H9 (cell line): ENCODE data around the gene SOX1. TPM values are rescaled to one million over a fixed set of nuclear protein-coding genes. Genes with fewer than 3 reads are reported as not detected.

Source experiments
- DNase-seq: peaks from one replicate; pipeline ENCODE4 v3.0.0-alpha.2; 2017
- H2AFZ ChIP-seq: one replicate; pipeline ENCODE4 v1.6.1; 2013; ENCODE audit warnings: mild to moderate bottlenecking, low read length, control low read depth, moderate library complexity
- H2AK5ac ChIP-seq: 2 replicates; pipeline ENCODE4 v1.6.1; 2013; ENCODE audit warnings: low read length, control low read depth, mixed read lengths; ENCODE audit not compliant: insufficient read length
- H2BK120ac ChIP-seq: one replicate; pipeline ENCODE4 v1.6.1; 2013; ENCODE audit warnings: low read depth, mild to moderate bottlenecking, low read length, control low read depth, inconsistent platforms; ENCODE audit not compliant: poor library complexity, severe bottlenecking
- H2BK12ac ChIP-seq: 2 replicates; pipeline ENCODE4 v1.6.1; 2013; ENCODE audit warnings: low read length, control low read depth, mixed read lengths, low read depth; ENCODE audit not compliant: insufficient read length
- H2BK15ac ChIP-seq: 2 replicates; pipeline ENCODE4 v1.6.1; 2013; ENCODE audit warnings: low read depth, low read length, control low read depth
- H2BK20ac ChIP-seq: one replicate; pipeline ENCODE4 v1.6.1; 2013; ENCODE audit warnings: low read depth, mild to moderate bottlenecking, low read length, control low read depth, inconsistent platforms; ENCODE audit not compliant: poor library complexity, severe bottlenecking
- H2BK5ac ChIP-seq: 2 replicates; pipeline ENCODE4 v1.6.1; 2013; ENCODE audit warnings: low read length, control low read depth, mixed read lengths; ENCODE audit not compliant: insufficient read length
- H3K14ac ChIP-seq: 2 replicates; pipeline ENCODE4 v1.6.1; 2013; ENCODE audit warnings: low read length, control low read depth; ENCODE audit not compliant: insufficient read depth
- H3K18ac ChIP-seq: 2 replicates; pipeline ENCODE4 v1.6.1; 2013; ENCODE audit warnings: low read depth, mild to moderate bottlenecking, mixed read lengths, low read length, control low read depth; ENCODE audit not compliant: insufficient read length
- H3K23ac ChIP-seq: 2 replicates; pipeline ENCODE4 v1.6.1; 2013; ENCODE audit warnings: low read length, control low read depth, mixed read lengths, low read depth; ENCODE audit not compliant: insufficient read length
- H3K23me2 ChIP-seq: 2 replicates; pipeline ENCODE4 v1.6.1; 2013; ENCODE audit warnings: low read depth, mild to moderate bottlenecking, mixed read lengths, low read length, control low read depth; ENCODE audit not compliant: insufficient read length, poor library complexity, severe bottlenecking
- H3K27ac ChIP-seq: 2 replicates; pipeline ENCODE4 v1.5.1; 2013; ENCODE audit warnings: low read length, control low read depth, mixed read lengths, low read depth; ENCODE audit not compliant: insufficient read length
- H3K27me3 ChIP-seq: 2 replicates; pipeline ENCODE4 v1.6.1; 2013; ENCODE audit warnings: low read length, control low read depth, inconsistent platforms; ENCODE audit not compliant: insufficient read depth
- H3K4ac ChIP-seq: 2 replicates; pipeline ENCODE4 v1.6.1; 2013; ENCODE audit warnings: low read depth, mild to moderate bottlenecking, control low read depth, inconsistent platforms, low read length, moderate library complexity
- H3K4me1 ChIP-seq: 2 replicates; pipeline ENCODE4 v1.6.1; 2013; ENCODE audit warnings: low read length, control low read depth, inconsistent platforms; ENCODE audit not compliant: insufficient read depth
- H3K4me2 ChIP-seq: 2 replicates; pipeline ENCODE4 v1.6.1; 2013; ENCODE audit warnings: low read length, control low read depth, mixed read lengths; ENCODE audit not compliant: insufficient read length, insufficient read depth
- H3K56ac ChIP-seq: 2 replicates; pipeline ENCODE4 v1.6.1; 2013; ENCODE audit warnings: low read depth, mild to moderate bottlenecking, mixed read lengths, low read length, control low read depth; ENCODE audit not compliant: insufficient read length
- H3K79me1 ChIP-seq: 2 replicates; pipeline ENCODE4 v1.6.1; 2013; ENCODE audit warnings: low read depth, mild to moderate bottlenecking, moderate library complexity, low read length, control low read depth, inconsistent platforms; ENCODE audit not compliant: insufficient read depth, poor library complexity, severe bottlenecking
- H3K79me2 ChIP-seq: 2 replicates; pipeline ENCODE4 v1.6.1; 2013; ENCODE audit warnings: low read length, control low read depth, inconsistent platforms; ENCODE audit not compliant: insufficient read depth
- H3K9ac ChIP-seq: 2 replicates; pipeline ENCODE4 v1.6.1; 2013; ENCODE audit warnings: low read length, control low read depth, mixed read lengths; ENCODE audit not compliant: insufficient read length; ENCODE audit errors: extremely low read depth
- H3K9me3 ChIP-seq: one replicate; pipeline ENCODE4 v1.6.1; 2013; ENCODE audit warnings: low read depth, low read length, inconsistent platforms; ENCODE audit not compliant: control insufficient read depth
- H3T11ph ChIP-seq: one replicate; pipeline ENCODE4 v1.6.1; 2013; ENCODE audit warnings: mild to moderate bottlenecking, low read length, control low read depth, inconsistent platforms
- H4K20me1 ChIP-seq: one replicate; pipeline ENCODE4 v1.6.1; 2013; ENCODE audit not compliant: control insufficient read depth, insufficient read length, insufficient read depth
- H4K5ac ChIP-seq: 2 replicates; pipeline ENCODE4 v1.6.1; 2013; ENCODE audit warnings: low read depth, mild to moderate bottlenecking, mixed read lengths, low read length, control low read depth; ENCODE audit not compliant: insufficient read length
- H4K8ac ChIP-seq: replicated peaks from 2 replicates; pipeline ENCODE4 v1.6.1; 2013; ENCODE audit warnings: low read length, control low read depth, mixed read lengths, low read depth; ENCODE audit not compliant: insufficient read length
- H4K91ac ChIP-seq: 2 replicates; pipeline ENCODE4 v1.6.1; 2013; ENCODE audit warnings: low read depth, mild to moderate bottlenecking, moderate library complexity, mixed read lengths, low read length, control low read depth; ENCODE audit not compliant: insufficient read length
- H3K27ac Mint-ChIP-seq, 3 experiments: 2 replicates in 2 of 3; 3 replicates in 1 of 3; pipeline ENCODE4 v1.8.0; 2020 to 2021; ENCODE audit warnings: mixed read lengths in 3 of 3, mild to moderate bottlenecking in 1 of 3, moderate library complexity in 1 of 3
- H3K27me3 Mint-ChIP-seq: 2 replicates; pipeline ENCODE4 v1.8.0; 2021; ENCODE audit warnings: low read depth, mild to moderate bottlenecking, moderate library complexity, mixed read lengths
- H3K36me3 Mint-ChIP-seq, 3 experiments: 2 replicates in 2 of 3; 3 replicates in 1 of 3; pipeline ENCODE4 v1.8.0; 2020 to 2021; ENCODE audit warnings: low read depth in 3 of 3, mixed read lengths in 3 of 3; ENCODE audit not compliant: insufficient read depth in 1 of 3
- H3K4me1 Mint-ChIP-seq, 2 experiments: 2 replicates each; pipeline ENCODE4 v1.8.0; 2020; ENCODE audit warnings: mixed read lengths in 2 of 2
- H3K4me3 Mint-ChIP-seq, 2 experiments: 2 replicates in 1 of 2; 3 replicates in 1 of 2; pipeline ENCODE4 v1.8.0; 2020 to 2021; ENCODE audit warnings: mild to moderate bottlenecking in 2 of 2, mixed read lengths in 2 of 2, moderate library complexity in 1 of 2
- H3K9me3 Mint-ChIP-seq, 2 experiments: 2 replicates in 1 of 2; 3 replicates in 1 of 2; pipeline ENCODE4 v1.8.0; 2020; ENCODE audit warnings: mild to moderate bottlenecking in 2 of 2, mixed read lengths in 2 of 2, moderate library complexity in 1 of 2
- WGBS: extraction: QIAGEN DNeasy Blood & Tissue Kit; methylation state at CpG from one replicate; pipeline ENCODE4 v1.1.7; 2013; ENCODE audit warnings: missing lambda C conversion rate, low lambda C conversion rate, mixed read lengths; ENCODE audit not compliant: insufficient read length; ENCODE audit errors: extremely low coverage; 5-methylcytosine and 5-hydroxymethylcytosine counted together
- total RNA-seq: library from RNA; stranded (reverse); gene quantifications from 2 replicates; pipeline ENCODE4 v1.2.1, GENCODE V29; 2021
- TF ChIP-seq, protein P1 (sequence below): fragments of 200-600 bp; sonication (generic); conservative IDR thresholded peaks from 3 replicates; pipeline ENCODE4 v1.8.0; 2021; ENCODE audit warnings: antibody characterized with exemption, mild to moderate bottlenecking

SOX1 gene
- total RNA-seq, 1 experiment from 2014 or later, result 0.17 TPM

DNA sequence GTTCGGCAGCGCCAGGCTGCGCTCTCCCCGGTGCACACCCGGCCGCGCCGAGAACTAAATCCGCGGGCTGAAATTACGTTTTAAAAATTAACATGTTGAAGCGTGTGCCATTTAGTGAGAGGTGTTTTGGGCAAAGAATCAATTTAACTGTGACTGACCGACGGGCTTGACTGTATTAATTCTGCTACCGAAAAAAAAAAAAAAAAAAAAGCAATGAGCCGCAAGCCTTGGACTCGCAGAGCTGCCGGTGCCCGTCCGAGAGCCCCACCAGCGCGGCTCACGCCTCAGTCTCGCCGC is 9.6 kb upstream of the SOX1 start:
- Mint-ChIP-seq H3K4me1 (peaks cover 18 to 54% of the 10 kb centered on the region in 2 experiments), H3K4me3 (peak overlapping the region in 1 of 2 experiments; percentile 80; a peak in 3 of 5 replicates), H3K27ac (no peak overlapping the region), H3K27me3 (peaks cover 100% of the 10 kb centered on the region), H3K36me3 (peaks cover 0 to 2% (median 0%) of the 10 kb centered on the region in 3 experiments; a peak in 2 of 7 replicates), H3K9me3 (peaks cover 4 to 5% of the 10 kb centered on the region in 2 experiments; a peak in 3 of 5 replicates)
- no peak for DNase-seq
- H3K4me1 ChIP-seq, result no peaks in the 10 kb centered on the region
- H3K9me3 ChIP-seq, result no peaks in the 10 kb centered on the region
- no peak overlapping the region for H2BK5ac ChIP-seq
- H3K4ac ChIP-seq, result no peak overlapping the region
- TF ChIP-seq, protein P1, sequence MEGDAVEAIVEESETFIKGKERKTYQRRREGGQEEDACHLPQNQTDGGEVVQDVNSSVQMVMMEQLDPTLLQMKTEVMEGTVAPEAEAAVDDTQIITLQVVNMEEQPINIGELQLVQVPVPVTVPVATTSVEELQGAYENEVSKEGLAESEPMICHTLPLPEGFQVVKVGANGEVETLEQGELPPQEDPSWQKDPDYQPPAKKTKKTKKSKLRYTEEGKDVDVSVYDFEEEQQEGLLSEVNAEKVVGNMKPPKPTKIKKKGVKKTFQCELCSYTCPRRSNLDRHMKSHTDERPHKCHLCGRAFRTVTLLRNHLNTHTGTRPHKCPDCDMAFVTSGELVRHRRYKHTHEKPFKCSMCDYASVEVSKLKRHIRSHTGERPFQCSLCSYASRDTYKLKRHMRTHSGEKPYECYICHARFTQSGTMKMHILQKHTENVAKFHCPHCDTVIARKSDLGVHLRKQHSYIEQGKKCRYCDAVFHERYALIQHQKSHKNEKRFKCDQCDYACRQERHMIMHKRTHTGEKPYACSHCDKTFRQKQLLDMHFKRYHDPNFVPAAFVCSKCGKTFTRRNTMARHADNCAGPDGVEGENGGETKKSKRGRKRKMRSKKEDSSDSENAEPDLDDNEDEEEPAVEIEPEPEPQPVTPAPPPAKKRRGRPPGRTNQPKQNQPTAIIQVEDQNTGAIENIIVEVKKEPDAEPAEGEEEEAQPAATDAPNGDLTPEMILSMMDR, result no peak
- no peaks in the 10 kb centered on the region for H3K79me1 ChIP-seq
- no peaks in the 10 kb centered on the region for H4K20me1 ChIP-seq
- H3K79me2 ChIP-seq, result no peaks in the 10 kb centered on the region
- H4K8ac ChIP-seq, result no peak overlapping the region
- H3K27ac ChIP-seq, result no peak overlapping the region
- no peak overlapping the region for H3K18ac ChIP-seq
- H2BK15ac ChIP-seq, result no peak overlapping the region
- H3K56ac ChIP-seq, result no peak overlapping the region
- peak overlapping the region; percentile 47 for H3K4me2 ChIP-seq
- no peak overlapping the region for H4K91ac ChIP-seq
- no peak overlapping the region for H2AFZ ChIP-seq
- no peak overlapping the region for H3T11ph ChIP-seq
- no peak overlapping the region for H2AK5ac ChIP-seq
- no peak overlapping the region for H3K9ac ChIP-seq
- no peak overlapping the region for H3K14ac ChIP-seq
- no peak overlapping the region for H4K5ac ChIP-seq
- H2BK12ac ChIP-seq, result no peak overlapping the region
- H2BK20ac ChIP-seq, result no peak overlapping the region
- no peak overlapping the region for H2BK120ac ChIP-seq
- H3K23ac ChIP-seq, result no peak overlapping the region
- H3K27me3 ChIP-seq, result peaks cover 96% of the 10 kb centered on the region
- no CpG with 5 or more reads among the region's 25 CpGs for WGBS
- H3K23me2 ChIP-seq, result peaks cover 8% of the 10 kb centered on the region
